ENCODE data around the gene USP48. TPM values are rescaled to one million over a fixed set of nuclear protein-coding genes. Genes with fewer than 3 reads are reported as not detected.

Gene USP48
- total and polyA plus RNA-seq, 10 of the 15 experiments (the other 5 are each of a cell fraction or from before 2014, with no cell fraction given) = 21.2 to 115 (median 75.5) TPM

DNA sequence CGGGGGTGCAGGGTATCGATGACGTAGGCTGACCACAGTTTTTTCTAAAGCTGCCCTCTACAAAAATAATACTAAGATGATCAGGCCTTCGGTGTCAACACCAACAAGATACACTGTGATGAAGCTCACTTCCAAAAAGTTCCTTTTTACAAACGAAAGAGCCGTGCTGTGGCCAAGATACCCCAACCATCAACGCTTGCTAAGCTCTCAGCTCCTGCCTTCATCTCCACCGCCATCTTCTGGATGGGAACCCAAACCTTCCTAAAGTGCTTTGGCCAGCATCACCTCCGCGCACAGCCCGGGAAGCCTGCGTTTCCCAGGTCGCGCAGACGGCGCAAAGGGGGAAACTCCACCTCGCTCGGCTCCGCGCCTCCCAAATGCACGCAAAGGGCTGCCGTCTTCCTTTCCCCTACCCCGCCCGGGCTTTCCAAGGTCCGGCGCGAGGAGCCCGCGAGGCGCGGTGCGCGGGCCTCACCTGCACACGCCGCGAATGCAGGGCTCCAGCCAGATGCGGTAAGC lies 541 bp downstream of the USP48 start (continued):
- TF ChIP-seq, protein P1, sequence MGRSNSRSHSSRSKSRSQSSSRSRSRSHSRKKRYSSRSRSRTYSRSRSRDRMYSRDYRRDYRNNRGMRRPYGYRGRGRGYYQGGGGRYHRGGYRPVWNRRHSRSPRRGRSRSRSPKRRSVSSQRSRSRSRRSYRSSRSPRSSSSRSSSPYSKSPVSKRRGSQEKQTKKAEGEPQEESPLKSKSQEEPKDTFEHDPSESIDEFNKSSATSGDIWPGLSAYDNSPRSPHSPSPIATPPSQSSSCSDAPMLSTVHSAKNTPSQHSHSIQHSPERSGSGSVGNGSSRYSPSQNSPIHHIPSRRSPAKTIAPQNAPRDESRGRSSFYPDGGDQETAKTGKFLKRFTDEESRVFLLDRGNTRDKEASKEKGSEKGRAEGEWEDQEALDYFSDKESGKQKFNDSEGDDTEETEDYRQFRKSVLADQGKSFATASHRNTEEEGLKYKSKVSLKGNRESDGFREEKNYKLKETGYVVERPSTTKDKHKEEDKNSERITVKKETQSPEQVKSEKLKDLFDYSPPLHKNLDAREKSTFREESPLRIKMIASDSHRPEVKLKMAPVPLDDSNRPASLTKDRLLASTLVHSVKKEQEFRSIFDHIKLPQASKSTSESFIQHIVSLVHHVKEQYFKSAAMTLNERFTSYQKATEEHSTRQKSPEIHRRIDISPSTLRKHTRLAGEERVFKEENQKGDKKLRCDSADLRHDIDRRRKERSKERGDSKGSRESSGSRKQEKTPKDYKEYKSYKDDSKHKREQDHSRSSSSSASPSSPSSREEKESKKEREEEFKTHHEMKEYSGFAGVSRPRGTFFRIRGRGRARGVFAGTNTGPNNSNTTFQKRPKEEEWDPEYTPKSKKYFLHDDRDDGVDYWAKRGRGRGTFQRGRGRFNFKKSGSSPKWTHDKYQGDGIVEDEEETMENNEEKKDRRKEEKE (IDR thresholded peaks at IDR 0.05) = no peak
- TF ChIP-seq ZNF274 (IDR thresholded peaks at IDR 0.05; ENCODE audit: insufficient read depth, insufficient read length) (no peak), CBX5 (IDR thresholded peaks at IDR 0.05; ENCODE audit: low read depth) (no peak), NR2F1 (conservative IDR thresholded peaks at IDR 0.05) (no peak; the same call in 1 of the 2 replicates), IKZF1 (conservative IDR thresholded peaks at IDR 0.05) (no peak), NFYB (IDR thresholded peaks at IDR 0.05; ENCODE audit: insufficient read depth, low read depth, low read length) (0 out of 2 replicates have a peak, but pooled peaks have one; percentile 49), GABPA (IDR thresholded peaks at IDR 0.05; ENCODE audit: low read depth) (no peak), CREM (IDR thresholded peaks at IDR 0.05; ENCODE audit: low read depth) (peak; percentile 88), MEF2B (IDR thresholded peaks at IDR 0.05; ENCODE audit: partially characterized antibody, poor library complexity, severe bottlenecking) (no peak), CBX3 (IDR thresholded peaks at IDR 0.05; ENCODE audit: borderline replicate concordance, low read depth) (no peak), SUPT20H (IDR thresholded peaks at IDR 0.05; ENCODE audit: borderline replicate concordance, control insufficient read depth, low read depth, low read length) (no peak), FOXK2 (IDR thresholded peaks at IDR 0.05) (no peak), RUNX3 (IDR thresholded peaks at IDR 0.05; ENCODE audit: low read length) (peak; percentile 93), SIN3A (IDR thresholded peaks at IDR 0.05; ENCODE audit: low read depth, low read length) (no peak)
- TF ChIP-seq, protein P2, sequence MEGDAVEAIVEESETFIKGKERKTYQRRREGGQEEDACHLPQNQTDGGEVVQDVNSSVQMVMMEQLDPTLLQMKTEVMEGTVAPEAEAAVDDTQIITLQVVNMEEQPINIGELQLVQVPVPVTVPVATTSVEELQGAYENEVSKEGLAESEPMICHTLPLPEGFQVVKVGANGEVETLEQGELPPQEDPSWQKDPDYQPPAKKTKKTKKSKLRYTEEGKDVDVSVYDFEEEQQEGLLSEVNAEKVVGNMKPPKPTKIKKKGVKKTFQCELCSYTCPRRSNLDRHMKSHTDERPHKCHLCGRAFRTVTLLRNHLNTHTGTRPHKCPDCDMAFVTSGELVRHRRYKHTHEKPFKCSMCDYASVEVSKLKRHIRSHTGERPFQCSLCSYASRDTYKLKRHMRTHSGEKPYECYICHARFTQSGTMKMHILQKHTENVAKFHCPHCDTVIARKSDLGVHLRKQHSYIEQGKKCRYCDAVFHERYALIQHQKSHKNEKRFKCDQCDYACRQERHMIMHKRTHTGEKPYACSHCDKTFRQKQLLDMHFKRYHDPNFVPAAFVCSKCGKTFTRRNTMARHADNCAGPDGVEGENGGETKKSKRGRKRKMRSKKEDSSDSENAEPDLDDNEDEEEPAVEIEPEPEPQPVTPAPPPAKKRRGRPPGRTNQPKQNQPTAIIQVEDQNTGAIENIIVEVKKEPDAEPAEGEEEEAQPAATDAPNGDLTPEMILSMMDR (IDR thresholded peaks at IDR 0.05 in 2 of 3, conservative IDR thresholded peaks at IDR 0.05 in 1 of 3; ENCODE audit: control insufficient read depth in 2 of 3, extremely low read depth in 1 of 3, insufficient read depth in 1 of 3, low read depth in 3 of 3, low read length in 3 of 3) = peak; percentile 19 to 58 (median 36); a peak in 4 of 6 replicates
- TF ChIP-seq, protein P3, sequence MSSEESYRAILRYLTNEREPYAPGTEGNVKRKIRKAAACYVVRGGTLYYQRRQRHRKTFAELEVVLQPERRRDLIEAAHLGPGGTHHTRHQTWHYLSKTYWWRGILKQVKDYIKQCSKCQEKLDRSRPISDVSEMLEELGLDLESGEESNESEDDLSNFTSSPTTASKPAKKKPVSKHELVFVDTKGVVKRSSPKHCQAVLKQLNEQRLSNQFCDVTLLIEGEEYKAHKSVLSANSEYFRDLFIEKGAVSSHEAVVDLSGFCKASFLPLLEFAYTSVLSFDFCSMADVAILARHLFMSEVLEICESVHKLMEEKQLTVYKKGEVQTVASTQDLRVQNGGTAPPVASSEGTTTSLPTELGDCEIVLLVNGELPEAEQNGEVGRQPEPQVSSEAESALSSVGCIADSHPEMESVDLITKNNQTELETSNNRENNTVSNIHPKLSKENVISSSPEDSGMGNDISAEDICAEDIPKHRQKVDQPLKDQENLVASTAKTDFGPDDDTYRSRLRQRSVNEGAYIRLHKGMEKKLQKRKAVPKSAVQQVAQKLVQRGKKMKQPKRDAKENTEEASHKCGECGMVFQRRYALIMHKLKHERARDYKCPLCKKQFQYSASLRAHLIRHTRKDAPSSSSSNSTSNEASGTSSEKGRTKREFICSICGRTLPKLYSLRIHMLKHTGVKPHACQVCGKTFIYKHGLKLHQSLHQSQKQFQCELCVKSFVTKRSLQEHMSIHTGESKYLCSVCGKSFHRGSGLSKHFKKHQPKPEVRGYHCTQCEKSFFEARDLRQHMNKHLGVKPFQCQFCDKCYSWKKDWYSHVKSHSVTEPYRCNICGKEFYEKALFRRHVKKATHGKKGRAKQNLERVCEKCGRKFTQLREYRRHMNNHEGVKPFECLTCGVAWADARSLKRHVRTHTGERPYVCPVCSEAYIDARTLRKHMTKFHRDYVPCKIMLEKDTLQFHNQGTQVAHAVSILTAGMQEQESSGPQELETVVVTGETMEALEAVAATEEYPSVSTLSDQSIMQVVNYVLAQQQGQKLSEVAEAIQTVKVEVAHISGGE (CRISPR knock-in tag; IDR thresholded peaks at IDR 0.05) = no peak
- TF ChIP-seq, protein P4, sequence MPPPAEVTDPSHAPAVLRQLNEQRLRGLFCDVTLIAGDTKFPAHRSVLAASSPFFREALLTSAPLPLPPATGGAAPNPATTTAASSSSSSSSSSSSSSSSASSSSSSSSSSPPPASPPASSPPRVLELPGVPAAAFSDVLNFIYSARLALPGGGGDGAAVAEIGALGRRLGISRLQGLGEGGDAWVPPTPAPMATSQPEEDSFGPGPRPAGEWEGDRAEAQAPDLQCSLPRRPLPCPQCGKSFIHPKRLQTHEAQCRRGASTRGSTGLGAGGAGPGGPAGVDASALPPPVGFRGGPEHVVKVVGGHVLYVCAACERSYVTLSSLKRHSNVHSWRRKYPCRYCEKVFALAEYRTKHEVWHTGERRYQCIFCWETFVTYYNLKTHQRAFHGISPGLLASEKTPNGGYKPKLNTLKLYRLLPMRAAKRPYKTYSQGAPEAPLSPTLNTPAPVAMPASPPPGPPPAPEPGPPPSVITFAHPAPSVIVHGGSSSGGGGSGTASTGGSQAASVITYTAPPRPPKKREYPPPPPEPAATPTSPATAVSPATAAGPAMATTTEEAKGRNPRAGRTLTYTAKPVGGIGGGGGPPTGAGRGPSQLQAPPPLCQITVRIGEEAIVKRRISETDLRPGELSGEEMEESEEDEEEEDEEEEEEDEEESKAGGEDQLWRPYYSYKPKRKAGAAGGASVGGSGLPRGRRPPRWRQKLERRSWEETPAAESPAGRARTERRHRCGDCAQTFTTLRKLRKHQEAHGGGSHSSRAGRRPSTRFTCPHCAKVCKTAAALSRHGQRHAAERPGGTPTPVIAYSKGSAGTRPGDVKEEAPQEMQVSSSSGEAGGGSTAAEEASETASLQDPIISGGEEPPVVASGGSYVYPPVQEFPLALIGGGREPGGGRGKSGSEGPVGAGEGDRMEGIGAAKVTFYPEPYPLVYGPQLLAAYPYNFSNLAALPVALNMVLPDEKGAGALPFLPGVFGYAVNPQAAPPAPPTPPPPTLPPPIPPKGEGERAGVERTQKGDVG (CRISPR knock-in tag; IDR thresholded peaks at IDR 0.05) = no peak

Data from GM12878 (cell line).